GM21786 (cell line): Measurements from ENCODE around the gene GRID2IP.
"Not testable (repeated sequence)": the region's sequence is repeated elsewhere in the genome, so short reads cannot be mapped to it uniquely, and the experiment has no call there.

Experiments
- ATAC-seq: cut with Tn5 transposase; IDR thresholded peaks from one replicate; pipeline ENCODE4 v1.9.1; 2021; ENCODE audit not compliant: unreplicated experiment

Gene GRID2IP

GRCh38 chr7:6495597-6496262 lies 55.5 kb downstream of the GRID2IP start:
- no peak for ATAC-seq

- no peak for ATAC-seq
These were observed 56.9 kb downstream of the GRID2IP start for GRCh38 chr7:6494365-6494764.

- no peak for ATAC-seq
These were observed 60.1 kb downstream of the GRID2IP start for GRCh38 chr7:6491194-6491593.

- no peak for ATAC-seq
These were observed 61.6 kb downstream of the GRID2IP start for GRCh38 chr7:6489612-6490011.

- no peak for ATAC-seq
These were observed 64.1 kb downstream of the GRID2IP start for GRCh38 chr7:6487184-6487545.

GRCh38 chr7:6486438-6487183 lies 64.7 kb downstream of the GRID2IP start:
- ATAC-seq, result no peak

- no peak for ATAC-seq
These were observed 68.5 kb downstream of the GRID2IP start for GRCh38 chr7:6482743-6483119.

- no peak for ATAC-seq
These were observed 69.0 kb downstream of the GRID2IP start for GRCh38 chr7:6482307-6482706.

- no peak for ATAC-seq
These were observed 69.8 kb downstream of the GRID2IP start for GRCh38 chr7:6481445-6481844.

GRCh38 chr7:6480323-6480660 lies 71.0 kb downstream of the GRID2IP start:
- no peak for ATAC-seq

- ATAC-seq, result no peak
These were observed 72.2 kb downstream of the GRID2IP start for GRCh38 chr7:6479067-6479466.

- no peak for ATAC-seq
These were observed 73.1 kb downstream of the GRID2IP start for GRCh38 chr7:6478186-6478585.

GRCh38 chr7:6477318-6477660 lies 74.0 kb downstream of the GRID2IP start:
- no peak for ATAC-seq

- no peak for ATAC-seq
These were observed 74.5 kb downstream of the GRID2IP start for GRCh38 chr7:6476596-6477317.

GRCh38 chr7:6475433-6476186 lies 75.7 kb downstream of the GRID2IP start:
- ATAC-seq, result no peak

- ATAC-seq, result no peak
These were observed 85.4 kb downstream of the GRID2IP start for GRCh38 chr7:6465862-6466261.

GRCh38 chr7:6463609-6464008 lies 87.7 kb downstream of the GRID2IP start:
- not testable (repeated sequence) for ATAC-seq

- no peak for ATAC-seq
These were observed 89.2 kb downstream of the GRID2IP start for GRCh38 chr7:6461946-6462550.

GRCh38 chr7:6460990-6461584 lies 90.2 kb downstream of the GRID2IP start:
- ATAC-seq, result no peak

- ATAC-seq, result no peak
These were observed 91.0 kb downstream of the GRID2IP start for GRCh38 chr7:6460303-6460702.

- ATAC-seq, result not testable (repeated sequence)
These were observed 92.6 kb downstream of the GRID2IP start for GRCh38 chr7:6458676-6459075.
